MCF 10A (cell line): Measurements from ENCODE around the gene ALG2. TPM values are rescaled to one million over a fixed set of nuclear protein-coding genes. Genes with fewer than 3 reads are reported as not detected.

ENCODE experiments used
- BruUV-seq: library from RNA; stranded (reverse); fragments of 400-500 nt; replicated peaks from 2 replicates; lab custom pipeline; 2021; lab: Mats Ljungman, UMichigan
- CTCF ChIA-PET: fragments of 300-600 bp; sonication (Branson Sonifier 250); formaldehyde crosslinking; extraction: SDS; loops from one replicate; lab custom pipeline; 2021; ENCODE audit warnings: antibody characterized with exemption, inconsistent platforms; lab: Yijun Ruan, JAX
- POLR2A ChIA-PET: fragments of 300-600, 350-650 bp; sonication (Branson Sonifier 250); formaldehyde crosslinking; extraction: SDS; loops from one replicate; lab custom pipeline; 2020; ENCODE audit warnings: antibody characterized with exemption, inconsistent platforms; lab: Yijun Ruan, JAX
- DNase-seq: peaks from one replicate; pipeline ENCODE4 v3.0.0-alpha.2; 2018; ENCODE audit not compliant: unreplicated experiment
- H3K27ac Mint-ChIP-seq: one replicate; pipeline ENCODE4 v1.8.0; 2022; ENCODE audit warnings: mild to moderate bottlenecking, low read depth, mixed read lengths; ENCODE audit not compliant: unreplicated experiment
- H3K27me3 Mint-ChIP-seq: one replicate; pipeline ENCODE4 v1.8.0; 2022; ENCODE audit warnings: mixed read lengths; ENCODE audit not compliant: insufficient read depth, unreplicated experiment
- H3K36me3 Mint-ChIP-seq: one replicate; pipeline ENCODE4 v1.8.0; 2022; ENCODE audit warnings: mild to moderate bottlenecking, moderate library complexity, mixed read lengths; ENCODE audit not compliant: insufficient read depth, unreplicated experiment
- H3K4me1 Mint-ChIP-seq: one replicate; pipeline ENCODE4 v1.8.0; 2022; ENCODE audit warnings: mixed read lengths; ENCODE audit not compliant: insufficient read depth, unreplicated experiment
- H3K4me3 Mint-ChIP-seq: one replicate; pipeline ENCODE4 v1.8.0; 2022; ENCODE audit warnings: mild to moderate bottlenecking, moderate library complexity, mixed read lengths; ENCODE audit not compliant: unreplicated experiment
- H3K9me3 Mint-ChIP-seq: one replicate; pipeline ENCODE4 v1.8.0; 2022; ENCODE audit warnings: mixed read lengths; ENCODE audit not compliant: unreplicated experiment
- intact Hi-C: fragments of 100-400 bp; cut with micrococcal nuclease; formaldehyde crosslinking; loops from 2 replicates; pipeline ENCODE4 v1.14.1; 2022
- total RNA-seq: library from RNA; stranded (reverse); gene quantifications from 2 replicates; pipeline ENCODE4 v1.2.3, GENCODE V29; 2022
- TF ChIP-seq, protein P1 (sequence below): fragments of 200-600 bp; IDR thresholded peaks from one replicate; pipeline ENCODE4 v1.8.0; 2022; ENCODE audit warnings: antibody characterized with exemption, mild to moderate bottlenecking; ENCODE audit not compliant: unreplicated experiment

Gene ALG2
- total RNA-seq, 1 experiment from 2014 or later, result 54.7 TPM

DNA sequence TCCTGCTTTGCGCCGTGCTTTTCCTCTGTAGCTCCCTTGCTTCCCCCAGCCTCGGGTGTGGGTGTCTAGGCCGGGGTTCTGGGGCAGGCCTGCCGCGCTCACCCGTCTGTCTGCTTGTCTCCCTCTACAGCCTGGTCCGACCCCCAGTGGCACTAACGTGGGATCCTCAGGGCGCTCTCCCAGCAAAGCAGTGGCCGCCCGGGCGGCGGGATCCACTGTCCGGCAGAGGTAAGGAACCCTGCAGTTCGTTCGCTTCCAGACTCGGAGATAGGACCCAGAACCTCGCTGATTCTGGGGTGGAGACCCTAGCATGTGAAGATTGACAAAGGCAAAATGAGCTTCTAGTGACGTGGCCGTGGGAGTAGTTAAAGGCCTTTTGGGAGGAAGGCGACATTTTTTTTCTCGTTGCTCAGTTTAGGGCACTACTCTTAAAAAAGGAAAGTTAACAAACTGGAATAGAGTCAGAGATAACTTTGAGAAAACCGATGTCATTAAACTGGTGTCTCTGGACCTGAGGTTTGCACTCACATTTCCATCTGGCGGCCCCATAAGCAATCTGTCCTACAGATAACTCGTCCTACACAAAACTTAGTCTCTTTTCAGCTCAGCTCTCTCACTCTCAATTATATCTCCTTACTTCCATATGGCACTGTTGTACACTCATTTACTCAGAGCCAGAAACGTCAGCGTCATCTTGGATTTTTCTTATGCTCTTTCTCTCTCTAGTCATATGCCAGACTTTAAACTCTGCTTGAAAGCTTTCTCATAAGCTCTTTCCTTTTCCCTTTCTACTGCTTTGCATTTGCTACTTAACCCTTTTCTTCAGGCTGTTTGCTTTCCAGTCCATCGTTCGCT, 901 bp upstream of the ALG2 start:
- CTCF ChIA-PET, result interaction anchor here (0.6 to 4.9 kb wide), 14 partner anchors 10 to 1215 kb away, joined by 3 to 33 read pairs (median 3); no protein-coding TSS in a partner anchor
- peak overlapping the region; percentile 98 for H3K4me3 Mint-ChIP-seq
- no peak for DNase-seq
- H3K9me3 Mint-ChIP-seq, result no peaks in the 10 kb centered on the region
- peaks cover 44% of the 10 kb centered on the region for H3K4me1 Mint-ChIP-seq
- H3K27ac Mint-ChIP-seq, result peak overlapping the region; percentile 100
- TSS peak; percentile 58 for BruUV-seq
- peaks cover 63% of the 10 kb centered on the region for H3K36me3 Mint-ChIP-seq
- intact Hi-C loops, result no loop called here
- POLR2A ChIA-PET, result interaction anchor here (0.6 to 3.2 kb wide), 24 partner anchors 9 to 1165 kb away, joined by 3 to 31 read pairs (median 4); partner anchors contain the start of genes NR4A3, STX17, TEX10 and TGFBR1
- H3K27me3 Mint-ChIP-seq, result no peaks in the 10 kb centered on the region
- TF ChIP-seq, protein P1, sequence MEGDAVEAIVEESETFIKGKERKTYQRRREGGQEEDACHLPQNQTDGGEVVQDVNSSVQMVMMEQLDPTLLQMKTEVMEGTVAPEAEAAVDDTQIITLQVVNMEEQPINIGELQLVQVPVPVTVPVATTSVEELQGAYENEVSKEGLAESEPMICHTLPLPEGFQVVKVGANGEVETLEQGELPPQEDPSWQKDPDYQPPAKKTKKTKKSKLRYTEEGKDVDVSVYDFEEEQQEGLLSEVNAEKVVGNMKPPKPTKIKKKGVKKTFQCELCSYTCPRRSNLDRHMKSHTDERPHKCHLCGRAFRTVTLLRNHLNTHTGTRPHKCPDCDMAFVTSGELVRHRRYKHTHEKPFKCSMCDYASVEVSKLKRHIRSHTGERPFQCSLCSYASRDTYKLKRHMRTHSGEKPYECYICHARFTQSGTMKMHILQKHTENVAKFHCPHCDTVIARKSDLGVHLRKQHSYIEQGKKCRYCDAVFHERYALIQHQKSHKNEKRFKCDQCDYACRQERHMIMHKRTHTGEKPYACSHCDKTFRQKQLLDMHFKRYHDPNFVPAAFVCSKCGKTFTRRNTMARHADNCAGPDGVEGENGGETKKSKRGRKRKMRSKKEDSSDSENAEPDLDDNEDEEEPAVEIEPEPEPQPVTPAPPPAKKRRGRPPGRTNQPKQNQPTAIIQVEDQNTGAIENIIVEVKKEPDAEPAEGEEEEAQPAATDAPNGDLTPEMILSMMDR, result no peak

- Mint-ChIP-seq H3K4me3 (peak overlapping the region; percentile 98), H3K27me3 (no peaks in the 10 kb centered on the region), H3K9me3 (no peaks in the 10 kb centered on the region), H3K4me1 (peaks cover 49% of the 10 kb centered on the region), H3K27ac (peak overlapping the region; percentile 100), H3K36me3 (peaks cover 68% of the 10 kb centered on the region)
- DNase-seq, result no peak
- no TSS peak for BruUV-seq
- POLR2A ChIA-PET, result interaction anchor here (0.5 to 3.2 kb wide), 16 partner anchors 10 to 1131 kb away, joined by 3 to 31 read pairs (median 4); partner anchors contain the start of genes NR4A3, STX17, TEX10 and TGFBR1
- CTCF ChIA-PET, result interaction anchor here (1.1 to 4.9 kb wide), 4 partner anchors 11 to 60 kb away, joined by 3 to 33 read pairs (median 13); no protein-coding TSS in a partner anchor
- TF ChIP-seq, protein P1, result no peak
- intact Hi-C loops, result no loop called here
These were observed 499 bp downstream of the ALG2 start for GRCh38 chr9:99221266-99221620.

GRCh38 chr9:99220011-99220410, 1.7 kb downstream of the ALG2 start:
- BruUV-seq, result no TSS peak
- DNase-seq, result no peak

More at GRCh38 chr9:99220011-99220410, 1.7 kb downstream of the ALG2 start:
- peaks cover 65% of the 10 kb centered on the region for H3K36me3 Mint-ChIP-seq
- no peaks in the 10 kb centered on the region for H3K27me3 Mint-ChIP-seq
- H3K27ac Mint-ChIP-seq, result peak overlapping the region; percentile 100
- intact Hi-C loops, result no loop called here
- H3K9me3 Mint-ChIP-seq, result no peaks in the 10 kb centered on the region
- CTCF ChIA-PET, result interaction anchor here (4.3 to 4.9 kb wide), 2 partner anchors 12 to 35 kb away, joined by 22 to 33 read pairs; no protein-coding TSS in a partner anchor
- peak overlapping the region; percentile 98 for H3K4me3 Mint-ChIP-seq
- TF ChIP-seq, protein P1, result no peak
- peaks cover 37% of the 10 kb centered on the region for H3K4me1 Mint-ChIP-seq
- POLR2A ChIA-PET, result interaction anchor here (0.7 to 1.4 kb wide), 3 partner anchors 18 to 1627 kb away, joined by 3 to 4 read pairs (median 3); no protein-coding TSS in a partner anchor
